ENCODE results near the gene SMIM11. TPM values are rescaled to one million over a fixed set of nuclear protein-coding genes. Genes with fewer than 3 reads are reported as not detected.

Gene SMIM11
- total RNA-seq, 1 experiment from 2014 or later, result 2.3 TPM

DNA sequence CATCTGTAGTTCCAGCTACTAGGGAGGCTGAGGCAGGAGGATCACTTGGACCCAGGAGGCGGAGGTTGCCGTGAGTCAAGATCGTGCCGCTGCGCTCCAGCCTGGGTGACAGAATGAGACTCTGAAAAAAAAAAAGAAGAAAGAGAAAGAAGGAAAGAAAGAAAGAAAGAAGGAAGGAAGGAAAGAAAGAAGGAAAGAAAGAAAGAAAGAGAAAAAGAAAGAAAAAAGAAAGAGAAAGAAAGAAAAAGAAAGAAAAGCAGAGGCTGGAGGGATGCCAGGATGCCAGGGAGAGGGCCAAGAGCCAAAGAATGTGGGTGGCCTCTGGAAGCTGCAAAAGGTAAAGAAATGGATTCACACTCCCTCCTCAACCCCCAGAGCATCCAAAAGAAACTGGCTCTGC lies 19.7 kb upstream of the SMIM11 start:
- no peaks in the 10 kb centered on the region for H3K9me3 ChIP-seq (ENCODE audit: control insufficient read depth, low read depth, low read length)
- Mint-ChIP-seq H3K27me3 (ENCODE audit: low read depth) (peaks cover 9% of the 10 kb centered on the region), H3K36me3 (ENCODE audit: insufficient read depth in 1 of 3, low read depth in 3 of 3) (peaks cover 0 to 6% (median 4%) of the 10 kb centered on the region in 3 experiments; a peak in 3 of 7 replicates), H3K4me1 (peaks cover 0 to 10% of the 10 kb centered on the region in 2 experiments; a peak in 3 of 4 replicates), H3K4me3 (no peak overlapping the region), H3K9me3 (peaks cover 11 to 15% of the 10 kb centered on the region in 2 experiments; a peak in 4 of 5 replicates), H3K27ac (no peak overlapping the region)
- H2AFZ ChIP-seq (ENCODE audit: low read length), result no peak overlapping the region
- no peak overlapping the region for H2BK12ac ChIP-seq (ENCODE audit: insufficient read length, low read depth, low read length)
- no peak overlapping the region for H4K8ac ChIP-seq (replicated peaks; ENCODE audit: insufficient read length, low read depth, low read length)
- H3K14ac ChIP-seq (ENCODE audit: insufficient read depth, low read length), result no peak overlapping the region
- H2BK15ac ChIP-seq (ENCODE audit: low read depth, low read length), result no peak overlapping the region
- H2BK20ac ChIP-seq (ENCODE audit: low read depth, low read length, poor library complexity, severe bottlenecking), result no peak overlapping the region
- no peak overlapping the region for H3K4ac ChIP-seq (ENCODE audit: low read depth, low read length)
- H4K20me1 ChIP-seq (ENCODE audit: control insufficient read depth, insufficient read depth, insufficient read length), result no peaks in the 10 kb centered on the region
- H3K79me1 ChIP-seq (ENCODE audit: insufficient read depth, low read depth, low read length, poor library complexity, severe bottlenecking), result no peaks in the 10 kb centered on the region
- no peak overlapping the region for H3T11ph ChIP-seq (ENCODE audit: low read length)
- H3K27ac ChIP-seq (ENCODE audit: insufficient read length, low read depth, low read length), result no peak overlapping the region
- no peak overlapping the region for H3K9ac ChIP-seq (ENCODE audit: extremely low read depth, insufficient read length, low read length)
- H3K79me2 ChIP-seq (ENCODE audit: insufficient read depth, low read length), result no peaks in the 10 kb centered on the region
- no CpG with 5 or more reads among the region's 5 CpGs for whole genome bisulfite sequencing (ENCODE audit: extremely low coverage, insufficient read length, low lambda C conversion rate)
- H3K4me2 ChIP-seq (ENCODE audit: insufficient read depth, insufficient read length, low read length), result no peak overlapping the region
- no peak overlapping the region for H3K18ac ChIP-seq (ENCODE audit: insufficient read length, low read depth, low read length)
- H2AK5ac ChIP-seq (ENCODE audit: insufficient read length, low read length), result no peak overlapping the region
- no peak overlapping the region for H2BK5ac ChIP-seq (ENCODE audit: insufficient read length, low read length)
- H3K27me3 ChIP-seq (ENCODE audit: insufficient read depth, low read length), result no peaks in the 10 kb centered on the region
- TF ChIP-seq CTCF (conservative IDR thresholded peaks at IDR 0.05), result no peak
- H3K56ac ChIP-seq (ENCODE audit: insufficient read length, low read depth, low read length), result no peak overlapping the region
- no peak overlapping the region for H4K91ac ChIP-seq (ENCODE audit: insufficient read length, low read depth, low read length)
- no peaks in the 10 kb centered on the region for H3K4me1 ChIP-seq (ENCODE audit: insufficient read depth, low read length)
- H2BK120ac ChIP-seq (ENCODE audit: low read depth, low read length, poor library complexity, severe bottlenecking), result no peak overlapping the region
- no peak for DNase-seq
- H3K23me2 ChIP-seq (ENCODE audit: insufficient read length, low read depth, low read length, poor library complexity, severe bottlenecking), result no peaks in the 10 kb centered on the region
- no peak overlapping the region for H3K23ac ChIP-seq (ENCODE audit: insufficient read length, low read depth, low read length)
- no peak overlapping the region for H4K5ac ChIP-seq (ENCODE audit: insufficient read length, low read depth, low read length)

All from H9 (cell line).